H54 (cell line): ENCODE results near the gene RNF40.

ENCODE experiments used
- DNase-seq: peaks from one replicate; pipeline ENCODE4 v3.0.0; 2011; ENCODE audit warnings: low spot score, mixed read lengths; ENCODE audit not compliant: insufficient read length
- FAIRE-seq: peaks from 3 replicates; lab custom pipeline; 2011; peaks lifted over from hg19 to GRCh38; lab: Jason Lieb, UNC
- POLR2A ChIP-seq: IDR thresholded peaks from 2 replicates; pipeline ENCODE4 v1.6.1; 2011; ENCODE audit warnings: low read depth, mild to moderate bottlenecking, low read length

Gene RNF40

DNA sequence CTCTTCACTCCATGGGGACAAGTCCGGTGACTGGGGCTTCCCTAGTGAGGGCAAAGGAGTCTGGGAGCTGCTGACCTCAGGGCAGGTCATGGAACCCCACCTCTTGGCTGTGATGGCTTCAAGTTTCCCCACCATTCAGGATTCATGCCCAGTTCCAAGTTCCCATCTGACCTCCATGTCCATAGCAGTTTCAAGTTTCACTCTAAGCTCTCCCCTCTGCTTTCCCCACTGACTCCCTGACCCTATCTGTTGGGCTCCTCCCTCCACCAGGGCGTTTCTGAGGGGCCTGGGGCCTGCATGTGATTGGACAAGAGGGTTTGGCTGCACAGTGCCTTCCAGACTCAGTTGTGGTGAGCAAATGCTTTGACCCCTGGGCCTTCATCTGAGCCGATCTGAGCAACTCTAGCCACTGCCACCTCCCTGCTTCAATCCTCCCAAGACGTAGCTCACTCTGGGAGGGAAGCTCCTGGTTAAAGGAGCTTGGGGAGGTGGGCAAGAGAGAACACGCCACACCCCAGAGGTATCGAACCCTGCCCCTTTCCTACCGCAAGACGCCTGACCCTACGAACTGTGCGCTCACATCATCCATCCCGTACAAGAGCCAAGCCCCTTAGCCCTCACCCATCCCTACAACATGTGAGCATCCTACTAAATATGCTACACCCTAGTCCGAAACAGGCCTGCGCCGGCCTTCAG, 16.6 kb downstream of the RNF40 start:
- no peak for DNase-seq
- no peak for FAIRE-seq
- no peak for TF ChIP-seq POLR2A

DNA sequence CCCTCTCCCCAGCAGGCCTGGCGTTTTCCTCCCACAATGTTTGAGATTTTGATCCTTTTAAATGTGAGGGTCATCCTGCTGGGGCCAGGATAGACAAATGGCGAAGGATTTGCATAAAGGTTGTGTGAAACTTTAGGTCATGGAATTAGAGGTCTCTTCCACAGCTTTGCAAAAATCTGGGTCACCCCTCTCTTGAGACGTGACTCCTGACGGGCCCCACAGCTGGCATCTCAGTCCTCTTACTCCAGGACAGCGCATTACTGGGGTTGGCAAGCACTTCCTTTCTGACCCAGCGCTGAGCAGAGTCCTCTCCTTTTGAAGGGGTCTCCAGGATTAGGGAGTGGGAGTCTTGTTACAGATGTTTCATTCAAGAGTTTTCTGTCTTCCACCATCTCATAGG, 17.5 kb downstream of the RNF40 start:
- no peak for FAIRE-seq

DNA sequence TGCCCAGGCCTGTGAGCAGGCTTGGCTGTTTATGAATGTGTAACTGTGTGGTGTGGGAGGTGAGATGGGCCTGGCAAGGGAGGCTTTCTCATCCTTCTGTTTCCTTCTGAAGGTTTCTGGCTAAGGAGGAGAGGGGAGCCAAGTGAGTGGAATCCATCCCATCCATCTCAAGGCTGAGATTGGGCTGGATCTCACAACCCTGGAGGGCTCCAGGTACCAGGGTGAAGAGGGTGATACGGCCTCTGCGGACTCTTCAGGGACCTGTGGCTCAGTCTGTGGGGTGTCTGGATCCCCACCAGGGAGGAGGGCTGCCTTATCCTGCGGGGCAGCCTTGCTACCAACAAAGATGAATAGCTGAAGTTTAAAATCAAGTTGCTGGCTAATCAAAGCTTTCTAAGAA, 17.9 kb downstream of the RNF40 start:
- DNase-seq (no peak), FAIRE-seq (no peak)
- TF ChIP-seq POLR2A, result no peak

More for the DNA sequence above, 17.5 kb downstream of the RNF40 start:
- no peak for TF ChIP-seq POLR2A
- no peak for DNase-seq

DNA sequence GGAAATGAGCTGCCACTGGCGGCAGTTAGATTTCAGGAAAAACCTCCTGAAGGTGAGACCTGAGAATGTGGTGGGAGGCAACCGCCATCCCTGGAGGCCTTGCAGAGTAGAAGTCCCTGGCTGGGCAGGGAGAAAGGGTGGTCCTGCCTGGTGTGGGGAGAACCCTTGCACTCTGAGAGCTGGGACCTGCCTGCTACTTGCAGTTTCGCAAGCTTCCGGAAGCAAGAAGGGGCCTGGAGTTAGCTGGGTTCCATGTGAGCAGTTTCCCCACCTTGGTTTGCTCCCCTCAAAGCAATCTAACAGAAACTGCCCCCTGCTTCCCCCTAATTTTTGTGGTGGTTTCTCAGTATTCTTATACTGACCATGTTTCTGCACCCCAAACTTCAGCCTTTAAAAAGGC, 18.4 kb downstream of the RNF40 start:
- TF ChIP-seq POLR2A, result no peak
- FAIRE-seq, result no peak
- DNase-seq, result no peak

DNA sequence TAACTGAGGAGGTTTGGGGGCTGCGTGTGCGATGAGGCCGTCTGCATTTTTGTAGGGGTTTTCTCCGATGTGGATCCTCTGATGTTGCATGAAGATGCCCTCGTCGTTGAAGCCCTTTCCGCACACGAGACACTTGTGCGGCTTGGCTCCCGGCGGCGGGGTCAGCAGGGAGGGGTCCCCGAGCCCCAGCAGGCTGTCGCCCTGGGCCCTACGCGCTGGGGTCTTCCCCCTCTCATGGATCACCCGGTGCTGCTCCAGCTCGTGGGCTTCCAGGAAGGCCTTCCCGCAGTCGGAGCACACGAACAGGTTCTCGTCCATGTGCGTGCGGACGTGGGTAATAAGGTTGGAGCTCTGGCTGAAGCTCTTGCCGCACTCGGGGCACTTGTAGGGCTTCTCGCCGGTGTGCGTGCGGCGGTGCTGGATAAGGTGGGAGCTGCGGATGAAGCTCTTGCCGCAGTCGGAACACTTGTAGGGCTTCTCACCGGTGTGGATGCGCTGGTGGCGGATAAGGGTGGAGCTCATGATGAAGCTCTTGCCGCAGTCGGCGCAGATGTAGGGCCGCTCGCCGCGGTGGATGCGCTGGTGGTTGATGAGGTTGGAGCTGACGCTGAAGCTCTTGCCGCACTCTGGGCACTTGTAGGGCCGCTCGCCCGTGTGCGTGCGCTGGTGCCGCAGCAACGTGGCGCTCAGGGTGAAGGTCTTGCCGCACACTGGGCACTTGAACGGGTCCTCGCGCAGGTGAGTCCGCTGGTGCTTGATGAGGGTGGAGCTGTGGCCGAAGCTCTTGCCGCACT, 20.6 kb downstream of the RNF40 start:
- FAIRE-seq, result no peak
- DNase-seq, result no peak
- no peak for TF ChIP-seq POLR2A

DNA sequence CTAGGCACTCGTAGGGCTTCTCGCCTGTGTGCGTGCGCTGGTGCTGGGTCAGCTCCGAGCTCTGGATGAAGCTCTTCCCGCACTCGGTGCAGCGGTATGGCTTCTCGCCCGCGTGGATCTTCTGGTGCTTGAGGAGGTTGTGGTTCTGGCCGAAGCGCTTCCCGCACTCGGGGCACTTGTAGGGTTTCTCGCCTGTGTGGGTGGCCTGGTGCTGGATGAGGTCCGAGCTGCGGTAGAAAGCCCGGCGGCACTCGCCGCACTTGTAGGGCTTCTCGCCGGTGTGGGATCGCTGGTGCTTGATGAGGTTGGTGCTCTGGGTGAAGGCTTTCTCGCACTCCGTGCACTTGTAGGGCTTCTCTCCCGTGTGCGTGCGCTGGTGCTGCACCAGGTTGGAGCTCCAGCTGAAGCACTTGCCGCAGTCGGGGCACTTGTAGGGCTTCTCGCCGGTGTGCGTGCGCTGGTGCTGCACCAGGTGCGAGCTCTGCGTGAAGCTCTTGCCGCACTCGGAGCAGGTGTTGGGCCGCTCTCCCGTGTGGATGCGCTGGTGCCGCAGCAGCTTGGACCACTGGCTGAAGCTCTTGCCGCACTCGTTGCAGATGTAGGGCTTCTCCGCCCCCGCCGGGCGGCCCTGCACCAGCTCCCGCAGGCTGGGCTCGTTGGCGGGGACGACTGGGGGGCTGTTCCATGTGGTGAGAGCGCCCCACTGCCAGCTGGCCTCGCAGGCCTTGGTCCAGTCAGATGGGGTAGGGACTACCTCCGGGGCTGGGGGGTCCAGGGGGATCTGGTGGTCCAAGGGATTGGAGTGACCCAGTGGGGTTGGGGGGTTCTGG, 21.4 kb downstream of the RNF40 start:
- TF ChIP-seq POLR2A, result no peak
- DNase-seq (no peak), FAIRE-seq (no peak)

DNA sequence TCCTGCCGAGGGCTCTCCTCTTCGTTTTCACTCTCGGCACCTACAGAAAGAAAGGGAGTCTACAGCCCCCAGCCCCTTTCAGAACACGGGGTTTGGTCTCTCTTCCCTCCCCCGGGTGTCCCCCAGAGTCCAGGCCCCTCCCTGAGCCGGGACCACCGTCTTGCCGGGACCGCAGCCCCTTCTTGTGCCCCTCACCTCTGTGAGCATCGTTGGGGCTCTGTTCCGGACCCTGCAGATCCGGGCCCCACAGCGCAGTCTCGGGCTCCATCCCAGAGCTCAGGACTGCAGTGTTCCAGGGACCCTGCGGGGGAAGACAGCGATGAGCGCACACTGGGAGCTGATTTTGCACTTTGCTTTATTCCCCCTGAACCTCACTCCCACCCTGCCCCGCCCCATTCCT, 22.1 kb downstream of the RNF40 start:
- no peak for FAIRE-seq
- no peak for TF ChIP-seq POLR2A
- DNase-seq, result no peak

DNA sequence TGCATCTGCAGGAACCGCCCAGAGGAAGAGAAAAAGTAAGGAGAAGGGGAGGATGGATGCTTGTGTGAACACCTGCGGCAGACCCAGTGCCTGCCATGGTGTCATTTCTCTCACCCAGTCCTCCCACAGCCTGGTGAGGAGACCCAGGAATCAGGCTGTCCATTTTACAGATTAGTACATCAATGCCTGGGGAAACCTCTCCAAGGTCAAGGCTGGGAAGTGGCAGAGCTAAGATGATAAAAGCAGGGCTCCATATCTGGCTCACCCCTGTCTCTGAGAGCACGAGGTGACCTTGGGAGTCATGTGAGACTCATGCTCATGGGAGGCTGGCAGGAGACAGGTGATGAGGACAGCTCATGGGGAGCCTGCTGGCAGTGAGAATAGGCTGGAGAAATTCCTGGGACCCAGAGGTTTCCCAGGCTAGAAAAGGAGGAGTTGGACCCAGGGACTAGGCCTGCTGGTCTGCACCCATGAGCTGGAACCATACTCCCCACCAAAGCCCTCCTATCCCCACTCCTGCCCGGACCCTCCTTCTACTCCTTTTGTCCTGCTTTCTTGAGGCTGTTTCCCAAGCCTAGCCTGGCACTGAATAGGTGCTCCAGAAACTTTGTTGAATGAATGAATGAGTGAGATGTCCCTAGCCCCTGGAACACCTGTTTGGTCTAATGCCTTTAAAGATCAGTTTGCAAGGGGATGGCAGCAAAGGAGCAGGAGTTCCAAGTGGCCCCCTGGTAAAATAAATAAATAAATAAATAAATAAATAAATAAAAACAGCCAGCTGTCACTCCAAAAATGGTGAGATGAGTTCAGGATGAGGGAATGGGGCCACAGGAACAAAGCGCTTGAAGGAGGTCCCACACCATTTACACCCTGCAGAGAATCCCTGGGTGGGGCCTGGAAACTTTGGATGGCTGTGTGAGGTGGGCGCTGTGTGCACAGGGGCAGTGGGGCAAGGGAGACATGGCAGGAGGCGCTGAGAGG, 23.3 kb downstream of the RNF40 start:
- no peak for TF ChIP-seq POLR2A
- no peak for DNase-seq
- FAIRE-seq, result no peak

DNA sequence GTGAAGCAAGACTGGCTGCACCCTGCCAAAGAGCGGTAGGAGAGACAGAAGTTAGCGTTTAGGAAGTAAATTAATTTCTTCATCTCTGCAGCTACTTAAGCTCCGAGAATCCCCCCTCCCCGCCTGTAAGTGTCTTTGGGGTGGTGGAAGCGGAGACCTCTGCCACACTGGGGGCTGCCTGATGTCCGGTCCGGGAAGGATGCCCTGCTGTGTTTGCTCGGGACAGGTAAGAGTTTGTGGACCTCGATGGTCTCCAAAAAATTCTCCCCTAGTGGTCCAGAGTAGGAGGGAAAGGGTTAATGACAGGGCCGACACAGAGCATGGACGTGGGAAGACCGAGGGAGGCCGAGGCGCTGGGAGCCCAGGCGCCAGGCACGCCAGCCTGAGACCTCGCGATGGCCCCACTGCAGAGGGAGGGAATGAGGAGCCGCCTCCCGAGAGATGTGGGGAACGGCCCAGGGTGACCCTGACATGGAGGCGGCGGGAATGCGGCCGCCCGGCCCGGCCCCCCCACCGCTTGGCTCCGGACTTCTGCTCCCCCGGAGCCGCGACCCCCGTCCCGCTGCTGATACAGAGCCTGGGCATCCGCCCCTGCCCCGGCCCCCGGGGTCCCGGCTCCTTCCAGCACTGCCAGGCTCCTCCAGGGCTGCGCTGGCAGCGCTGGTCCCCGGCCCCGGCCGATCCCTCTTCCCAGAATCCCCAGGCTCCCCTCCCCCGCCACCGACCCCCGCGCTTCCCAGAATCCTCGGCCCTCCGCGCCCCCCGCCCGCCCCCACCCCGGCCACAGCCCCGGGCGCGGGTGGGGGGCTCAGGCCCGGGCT, 24.2 kb downstream of the RNF40 start:
- no peak for TF ChIP-seq POLR2A
- FAIRE-seq, result no peak
- peak; percentile 91 for DNase-seq

DNA sequence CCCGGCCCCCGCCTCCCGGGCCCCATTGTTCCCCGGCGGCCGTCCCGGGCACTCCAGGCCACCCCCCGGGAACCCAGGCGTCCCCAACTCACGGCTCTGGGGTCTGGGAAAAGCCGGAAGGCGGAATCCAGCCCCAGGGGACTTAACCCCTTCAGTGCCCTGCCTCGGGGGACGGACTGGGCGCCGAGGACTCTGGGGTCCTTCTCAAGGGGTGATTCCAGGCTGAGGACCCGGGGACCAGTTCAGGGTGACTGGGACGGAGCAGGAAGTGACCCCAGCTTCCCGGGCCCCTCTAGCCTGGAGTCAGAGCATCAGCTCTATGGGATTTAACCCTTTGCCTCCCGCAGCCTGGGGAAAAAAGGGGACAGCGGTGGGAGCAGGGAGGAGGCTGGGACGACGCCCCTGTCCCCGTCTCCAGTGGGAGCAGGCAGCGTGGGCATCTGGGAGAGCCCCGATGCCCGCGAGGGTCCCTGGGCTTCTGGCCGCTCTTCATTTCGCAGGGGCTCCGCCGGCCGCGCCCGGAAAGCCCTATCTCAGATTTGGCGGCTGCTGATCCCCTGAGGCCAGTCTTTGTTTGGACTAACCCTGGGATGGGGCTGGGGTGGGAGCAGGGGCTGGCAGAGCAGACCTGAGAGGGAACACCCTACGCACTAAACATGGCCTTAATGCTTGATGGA, 25.0 kb downstream of the RNF40 start, which contains the start of gene ZNF629:
ZNF629 (minus strand) TSS at position 270 of the 677 bp plus-strand sequence. CDS start 2,723 bp downstream, outside the sequence.
- no peak for FAIRE-seq
- 0 out of 2 replicates have a peak, but pooled peaks have one; percentile 27 for TF ChIP-seq POLR2A
- DNase-seq, result peak; percentile 85

DNA sequence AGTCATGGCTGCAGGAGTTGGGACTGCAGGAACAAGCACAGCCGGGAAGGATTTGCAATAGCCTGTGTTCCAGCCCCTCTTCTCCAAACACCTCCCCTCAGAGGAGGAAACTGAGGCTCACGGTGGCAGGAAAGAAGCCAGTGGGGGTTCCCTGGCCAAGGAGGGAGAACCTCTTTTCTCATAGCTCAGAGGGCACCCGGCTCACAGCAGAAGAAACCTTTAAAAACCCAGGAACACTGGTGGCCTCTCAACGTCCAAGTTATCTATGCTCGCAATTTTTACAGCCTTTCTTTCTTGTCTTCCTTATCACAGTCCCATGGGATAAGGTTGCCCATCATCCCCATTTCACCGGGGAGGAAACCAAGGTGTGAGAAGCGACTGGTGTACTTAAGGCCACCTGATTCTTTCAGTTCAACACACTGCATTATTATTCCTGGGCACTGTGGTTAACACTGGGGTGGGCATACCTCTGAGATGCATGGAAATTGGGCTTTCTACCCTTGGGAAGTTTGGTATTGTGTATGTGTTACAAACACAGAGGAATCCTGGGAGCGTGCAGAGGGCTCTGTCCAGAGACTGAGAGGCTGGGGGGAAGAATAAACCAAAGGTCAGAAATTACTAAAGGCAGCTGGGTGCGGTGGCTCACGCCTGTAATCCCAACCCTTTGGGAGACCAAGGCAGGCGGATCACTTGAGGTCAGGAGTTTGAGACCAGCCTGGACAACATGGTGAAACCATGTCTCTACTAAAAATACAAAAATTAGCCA, 25.7 kb downstream of the RNF40 start:
- FAIRE-seq (no peak), DNase-seq (no peak)
- TF ChIP-seq POLR2A, result no peak
